ENCODE data around the gene ARHGDIA.

The ARHGDIA gene

DNA sequence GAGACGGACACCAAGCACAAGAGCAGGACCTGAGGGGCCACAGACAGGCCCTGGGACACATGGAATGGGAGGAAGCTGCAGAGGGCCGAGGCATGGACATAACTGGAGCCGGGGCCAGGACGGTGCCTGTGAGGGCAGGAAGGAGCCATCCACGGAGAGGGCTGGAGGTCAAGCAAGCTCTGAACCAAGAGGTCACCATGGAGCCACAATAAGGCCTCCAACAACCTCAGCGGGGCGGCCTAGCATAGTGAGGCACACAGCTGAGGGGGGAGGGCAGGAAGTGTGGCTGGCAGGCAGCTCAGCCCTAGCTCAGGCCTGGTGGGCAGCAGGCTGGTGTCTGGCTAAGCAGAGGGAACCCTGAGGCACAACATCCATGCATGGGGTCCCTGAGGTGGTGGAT, 42.5 kb downstream of the ARHGDIA start:
- DNase-seq = no peak

GRCh38 chr17:81825841-81826466, 45.2 kb downstream of the ARHGDIA start:
- DNase-seq = no peak

DNA sequence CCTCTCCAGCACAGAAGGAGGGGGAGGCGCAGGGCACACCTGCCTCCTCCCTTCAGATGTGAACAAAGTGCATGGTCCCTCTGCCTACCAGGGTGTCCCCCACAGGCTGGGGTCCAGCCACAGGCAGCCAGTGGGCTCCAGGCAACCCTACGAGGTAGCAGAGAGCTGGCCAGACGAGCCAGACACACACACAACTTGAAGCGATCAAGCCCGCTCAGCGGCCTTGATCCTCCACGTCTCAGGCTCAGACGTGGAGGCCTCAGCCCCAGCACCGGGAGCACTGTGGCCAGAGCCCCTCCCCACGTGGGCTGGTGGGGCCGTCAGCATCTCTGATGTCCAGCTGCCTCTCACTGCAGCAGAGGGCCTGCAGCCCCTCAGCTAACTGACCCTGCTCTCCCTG, 46.5 kb downstream of the ARHGDIA start:
- no peak for DNase-seq

GRCh38 chr17:81823820-81824550, 47.2 kb downstream of the ARHGDIA start:
- DNase-seq = no peak

DNA sequence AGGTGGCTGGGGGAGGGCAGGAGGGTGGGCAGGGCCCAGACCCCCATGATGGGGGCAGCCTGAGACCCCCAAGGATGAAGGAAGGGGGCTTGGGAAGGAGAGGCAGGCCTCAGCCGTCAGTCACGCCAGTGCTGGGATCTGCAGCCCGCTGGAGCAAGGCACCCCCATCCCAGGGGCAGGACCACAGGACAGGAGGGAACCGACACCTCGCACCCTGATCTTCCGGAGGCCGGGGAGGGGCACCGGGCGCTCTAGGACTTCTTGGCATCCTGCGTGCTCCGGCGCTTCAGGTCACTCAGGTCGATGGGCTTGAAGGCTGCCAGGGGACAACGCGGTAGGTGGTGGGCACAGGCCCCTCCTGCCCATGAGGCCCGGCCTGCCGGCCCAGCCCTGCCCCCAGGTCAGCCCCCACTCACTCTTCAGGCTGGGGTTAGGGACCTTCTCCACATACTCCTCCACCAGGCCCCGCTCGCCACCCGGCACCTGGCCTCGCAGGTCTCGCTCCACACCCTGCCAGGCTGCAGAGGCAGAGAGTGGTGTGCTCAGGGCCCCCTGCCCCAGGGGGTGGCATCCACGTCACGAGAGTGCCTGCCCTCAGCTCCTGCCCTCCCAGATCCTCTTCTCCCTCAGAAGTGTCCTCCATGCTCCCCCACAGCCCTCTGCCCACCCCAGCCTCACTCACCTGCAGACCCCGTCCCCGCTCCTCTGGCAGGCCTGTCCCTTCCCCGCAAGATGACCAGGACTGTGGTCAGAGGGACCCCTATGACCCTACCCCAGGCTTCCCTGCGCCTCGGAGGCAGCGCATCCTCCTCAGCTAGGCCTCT, 47.9 kb downstream of the ARHGDIA start:
- no peak for DNase-seq

GRCh38 chr17:81822312-81822637, 48.9 kb downstream of the ARHGDIA start:
- no peak for DNase-seq

DNA sequence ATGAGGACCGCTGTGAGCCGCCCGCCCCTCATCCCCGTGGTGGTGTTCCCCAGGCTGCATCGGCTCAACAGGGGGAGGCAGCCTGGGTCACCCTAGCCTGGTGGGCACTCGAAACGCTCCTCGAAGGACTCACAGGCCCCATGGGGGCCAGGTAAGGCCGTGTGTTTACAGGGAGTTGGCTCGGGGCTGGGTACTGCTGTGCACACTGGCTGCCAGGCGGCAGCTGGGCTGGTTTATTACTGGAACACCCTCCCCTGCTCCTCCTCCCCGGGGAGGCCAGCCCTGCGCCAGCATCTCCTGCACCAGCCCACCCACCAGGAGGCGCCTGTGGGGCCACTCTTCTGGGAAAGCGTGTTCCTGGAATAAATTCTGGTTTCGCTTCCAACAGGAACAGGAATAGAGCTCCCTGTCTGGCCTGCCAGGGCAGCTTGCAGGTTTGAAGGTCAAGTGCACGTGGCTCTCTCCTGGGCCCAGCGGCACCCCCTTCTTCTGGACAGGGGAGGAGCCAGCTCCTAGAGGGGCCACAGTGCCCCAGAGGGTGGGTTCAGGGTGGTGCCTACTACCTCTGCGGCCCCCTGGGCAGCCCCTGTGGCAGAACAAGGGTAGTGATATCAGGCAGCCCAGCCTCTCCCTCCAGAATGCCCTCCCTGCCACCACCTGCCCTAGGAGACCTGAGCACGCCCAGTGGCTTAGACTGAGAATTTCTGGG, 49.4 kb downstream of the ARHGDIA start:
- peak in 45 of 58 donors; percentile 2 to 83 (median 33) for DNase-seq

DNA sequence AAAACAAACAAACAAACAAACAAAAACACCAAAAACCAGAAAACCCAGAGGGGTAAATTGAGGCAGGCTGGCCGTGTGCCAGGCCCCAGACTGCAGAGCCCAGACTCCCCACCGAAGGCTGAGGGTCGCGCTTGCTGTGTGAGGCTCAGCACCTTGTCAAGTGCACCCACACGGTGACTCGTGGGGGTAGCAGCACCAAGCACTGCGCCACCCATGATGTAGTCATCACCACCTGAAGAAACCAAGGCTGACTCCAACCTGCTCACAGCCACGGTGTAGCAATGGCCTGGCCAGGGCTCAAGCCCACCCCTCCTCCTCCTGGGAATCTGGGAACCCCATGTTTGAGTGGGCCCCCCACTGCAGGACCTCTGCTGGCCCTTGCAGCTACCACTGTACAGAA, 50.0 kb downstream of the ARHGDIA start:
- no peak for DNase-seq

DNA sequence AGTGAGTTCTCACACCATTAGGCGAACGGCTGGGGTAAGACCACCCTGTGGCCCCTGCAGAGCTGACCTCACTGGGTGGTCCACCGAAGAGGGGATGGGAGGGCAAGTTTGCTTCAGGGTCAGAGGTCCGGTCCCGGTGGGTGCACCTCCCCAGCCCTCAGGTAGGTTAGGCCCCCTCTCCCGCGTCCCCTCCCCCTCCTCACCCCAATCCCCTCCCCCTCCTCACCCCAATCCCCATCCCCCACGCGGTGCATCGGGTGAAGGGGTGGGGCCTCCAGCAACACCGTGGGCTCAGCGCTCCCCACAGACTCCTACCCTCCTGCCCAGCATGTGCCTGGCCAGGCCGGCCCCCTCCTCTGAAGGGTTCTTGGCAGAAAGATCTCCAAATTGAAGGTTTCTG, 51.4 kb downstream of the ARHGDIA start:
- DNase-seq = no peak

DNA sequence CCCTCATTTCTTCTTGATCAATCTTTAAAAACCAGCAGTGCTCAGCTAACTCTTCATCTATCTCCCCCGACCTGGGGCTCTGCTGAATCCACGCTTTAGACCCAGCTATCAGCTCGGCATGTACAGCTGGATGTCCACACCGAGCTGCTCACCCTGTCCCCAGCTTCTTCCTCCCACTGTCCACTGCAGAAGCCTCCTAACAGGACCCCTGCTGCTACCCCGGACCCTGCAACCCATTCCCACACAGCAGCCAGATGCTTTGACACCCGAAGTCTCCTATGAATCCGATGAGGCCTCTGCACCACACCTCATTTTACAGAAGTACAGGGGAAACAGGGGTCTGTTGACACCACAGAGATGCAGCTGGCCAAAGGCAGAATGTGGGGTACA, 53.4 kb downstream of the ARHGDIA start:
- DNase-seq = no peak
